ENCODE results near the gene PPAN. TPM values are rescaled to one million over a fixed set of nuclear protein-coding genes. Genes with fewer than 3 reads are reported as not detected.

The PPAN gene
- total RNA-seq, 1 donor from 2014 or later = 53.2 TPM

GRCh38 chr19:10085641-10086590, 20.2 kb upstream of the PPAN start, which contains the start of gene SHFL:
Gene SHFL, plus strand, starts transcription at chr19:10086317. Its CDS starts 111 bp downstream, at chr19:10086428.
- peak; percentile 60 to 73 for DNase-seq (ENCODE audit: low spot score in 2 of 2, unreplicated experiment in 2 of 2)
- H3K27ac Mint-ChIP-seq = no peak within 1 kb of the TSS
- no peaks in the 10 kb centered on the region for H3K9me3 Mint-ChIP-seq
- H3K4me3 Mint-ChIP-seq = peak within 1 kb of the TSS; percentile 74
- no peak for TF ChIP-seq CTCF (IDR thresholded peaks at IDR 0.05; ENCODE audit: unreplicated experiment)
- peaks cover 9% of the 10 kb centered on the region for H3K36me3 Mint-ChIP-seq
- H3K4me1 Mint-ChIP-seq = no peaks in the 10 kb centered on the region
- peaks cover 27% of the 10 kb centered on the region for H3K27me3 Mint-ChIP-seq (ENCODE audit: low read depth)

GRCh38 chr19:10086591-10087192, 19.5 kb upstream of the PPAN start:
- H3K4me3 Mint-ChIP-seq = peak overlapping the region; percentile 74
- peaks cover 12% of the 10 kb centered on the region for H3K36me3 Mint-ChIP-seq
- H3K27ac Mint-ChIP-seq = no peak overlapping the region
- no peak for DNase-seq (ENCODE audit: low spot score in 2 of 2, unreplicated experiment in 2 of 2)
- H3K4me1 Mint-ChIP-seq = no peaks in the 10 kb centered on the region
- H3K27me3 Mint-ChIP-seq (ENCODE audit: low read depth) = peaks cover 25% of the 10 kb centered on the region
- H3K9me3 Mint-ChIP-seq = no peaks in the 10 kb centered on the region
- no peak for TF ChIP-seq CTCF (IDR thresholded peaks at IDR 0.05; ENCODE audit: unreplicated experiment)

- Mint-ChIP-seq H3K4me1 (no peaks in the 10 kb centered on the region), H3K27me3 (ENCODE audit: low read depth) (peaks cover 25% of the 10 kb centered on the region), H3K36me3 (peaks cover 16% of the 10 kb centered on the region), H3K9me3 (no peaks in the 10 kb centered on the region), H3K4me3 (peak overlapping the region; percentile 74), H3K27ac (peak overlapping the region; percentile 11)
- DNase-seq (ENCODE audit: low spot score in 2 of 2, unreplicated experiment in 2 of 2) = no peak
- no peak for TF ChIP-seq CTCF (IDR thresholded peaks at IDR 0.05; ENCODE audit: unreplicated experiment)
These were observed 18.7 kb upstream of the PPAN start for GRCh38 chr19:10087296-10088061.

- DNase-seq (ENCODE audit: low spot score in 2 of 2, unreplicated experiment in 2 of 2) = no peak
- Mint-ChIP-seq H3K36me3 (peaks cover 21% of the 10 kb centered on the region), H3K9me3 (peaks cover 5% of the 10 kb centered on the region), H3K4me3 (no peak overlapping the region), H3K27ac (no peak overlapping the region), H3K4me1 (no peaks in the 10 kb centered on the region), H3K27me3 (ENCODE audit: low read depth) (peaks cover 17% of the 10 kb centered on the region)
- no peak for TF ChIP-seq CTCF (IDR thresholded peaks at IDR 0.05; ENCODE audit: unreplicated experiment)
These were observed 17.1 kb upstream of the PPAN start for GRCh38 chr19:10088949-10089554.

GRCh38 chr19:10089801-10090375, 16.3 kb upstream of the PPAN start:
- Mint-ChIP-seq H3K9me3 (peaks cover 5% of the 10 kb centered on the region), H3K4me3 (no peak overlapping the region), H3K27ac (no peak overlapping the region), H3K36me3 (peaks cover 21% of the 10 kb centered on the region), H3K4me1 (no peaks in the 10 kb centered on the region), H3K27me3 (ENCODE audit: low read depth) (peaks cover 15% of the 10 kb centered on the region)
- TF ChIP-seq CTCF (IDR thresholded peaks at IDR 0.05; ENCODE audit: unreplicated experiment) = no peak
- DNase-seq (ENCODE audit: low spot score in 2 of 2, unreplicated experiment in 2 of 2) = no peak
